Uterus (tissue), 4 donors: ENCODE results near the gene IFRD2. TPM values are rescaled to one million over a fixed set of nuclear protein-coding genes. Genes with fewer than 3 reads are reported as not detected.
A peak's percentile ranks its signal among the peaks of the same experiment; 100 is the strongest.

Source experiments
- DNase-seq, 2 donors: peaks; one replicate each; pipeline ENCODE4 v3.0.0-alpha.2; 2019 to 2020
- H3K27ac ChIP-seq, 2 donors: fragments of 200-600 bp; sonication (generic); 1 replicate in 1 of 2; 2 replicates in 1 of 2; pipeline ENCODE4 v1.5.1; 2016 to 2018
- H3K27me3 ChIP-seq, 2 donors: fragments of 200-600 bp; sonication (generic); one replicate each; pipeline ENCODE4 v1.5.1; 2018 to 2019; ENCODE audit warnings: control low read depth in 1 of 2
- H3K36me3 ChIP-seq, 2 donors: fragments of 200-600 bp; sonication (generic); one replicate each; pipeline ENCODE4 v1.5.1; 2019; ENCODE audit warnings: control low read depth in 1 of 2
- H3K4me1 ChIP-seq, 2 donors: fragments of 200-600 bp; sonication (generic); one replicate each; pipeline ENCODE4 v1.5.1; 2018 to 2019; ENCODE audit warnings: control low read depth in 1 of 2
- H3K4me3 ChIP-seq, 2 donors: fragments of 200-600 bp; sonication (generic); 1 replicate in 1 of 2; 2 replicates in 1 of 2; pipeline ENCODE4 v1.5.1; 2018 to 2019; ENCODE audit warnings: mild to moderate bottlenecking in 1 of 2
- H3K9me3 ChIP-seq, 2 donors: fragments of 200-600 bp; sonication (generic); one replicate each; pipeline ENCODE4 v1.5.1; 2019; ENCODE audit warnings: control low read depth in 1 of 2
- CTCF ChIP-seq, 4 experiments: fragments of 200-600 bp in 2 of 4; fragments of 450-650 bp in 2 of 4; sonication (generic) in 2 of 4; IDR thresholded peaks; one replicate each; pipeline ENCODE4 v1.5.1; 2016 to 2019; ENCODE audit warnings: antibody characterized with exemption in 4 of 4, mild to moderate bottlenecking in 2 of 4, moderate library complexity in 1 of 4
- POLR2A ChIP-seq, 2 donors: fragments of 450-650 bp; IDR thresholded peaks; one replicate each; pipeline ENCODE4 v1.6.1; 2016; ENCODE audit warnings: antibody characterized with exemption in 2 of 2, mild to moderate bottlenecking in 1 of 2, moderate library complexity in 1 of 2
- intact Hi-C: fragments of 100-400 bp; cut with DNase I; formaldehyde crosslinking; loops from one replicate; pipeline ENCODE4 v1.15.1; 2023; ENCODE audit warnings: low total_unique reads
- total RNA-seq, 4 donors: library from RNA; depleted of rRNA in 3 of 4; stranded (reverse); fragments of >200 nt in 3 of 4; gene quantifications; one replicate each; pipeline versions ENCODE4 v1.1.0 to v1.2.4, GENCODE V29; 2014 to 2023
- donor health status: DM: yes; HTN: yes; CAD: no.

The IFRD2 gene
- total RNA-seq, 4 donors from 2014 or later = 14.1 to 81.5 (median 25.1) TPM

- no peak for DNase-seq
- Histone ChIP-seq H3K4me1 (peaks cover 4 to 6% of the 10 kb centered on the region in 2 donors), H3K27me3 (no peaks in the 10 kb centered on the region), H3K36me3 (no peaks in the 10 kb centered on the region), H3K27ac (peak overlapping the region; percentile 94 to 99), H3K4me3 (no peak overlapping the region), H3K9me3 (no peaks in the 10 kb centered on the region)
- intact Hi-C loops = no loop called here
- TF ChIP-seq CTCF (IDR thresholded peaks at IDR 0.05) (no peak), POLR2A (IDR thresholded peaks at IDR 0.05) (no peak)
These were observed 42.3 kb upstream of the IFRD2 start for GRCh38 chr3:50334339-50335075.

GRCh38 chr3:50333744-50334328, 41.6 kb upstream of the IFRD2 start:
- TF ChIP-seq POLR2A (IDR thresholded peaks at IDR 0.05) (peak in 1 of 2 donors; percentile 25), CTCF (IDR thresholded peaks at IDR 0.05) (no peak)
- peaks cover 4% of the 10 kb centered on the region in 2 donors for H3K4me1 ChIP-seq
- intact Hi-C loops = no loop called here
- no peaks in the 10 kb centered on the region for H3K27me3 ChIP-seq
- peak in 1 of 2 donors; percentile 67 for DNase-seq
- H3K9me3 ChIP-seq = no peaks in the 10 kb centered on the region
- H3K4me3 ChIP-seq = no peak overlapping the region
- no peaks in the 10 kb centered on the region for H3K36me3 ChIP-seq
- H3K27ac ChIP-seq = peak overlapping the region; percentile 94 to 99

GRCh38 chr3:50331364-50331907, 39.2 kb upstream of the IFRD2 start:
- TF ChIP-seq POLR2A (IDR thresholded peaks at IDR 0.05) = no peak
- TF ChIP-seq CTCF (IDR thresholded peaks at IDR 0.05) = no peak
- H3K9me3 ChIP-seq = no peaks in the 10 kb centered on the region
- H3K4me3 ChIP-seq = no peak overlapping the region
- no peaks in the 10 kb centered on the region for H3K27me3 ChIP-seq
- no peaks in the 10 kb centered on the region for H3K36me3 ChIP-seq
- DNase-seq = peak in 1 of 2 donors; percentile 22
- intact Hi-C loops = no loop called here
- H3K27ac ChIP-seq = no peak overlapping the region
- H3K4me1 ChIP-seq = peaks cover 4 to 8% of the 10 kb centered on the region in 2 donors

- Histone ChIP-seq H3K36me3 (no peaks in the 10 kb centered on the region), H3K9me3 (no peaks in the 10 kb centered on the region), H3K27ac (no peak overlapping the region), H3K4me1 (peaks cover 4 to 8% of the 10 kb centered on the region in 2 donors), H3K4me3 (no peak overlapping the region), H3K27me3 (no peaks in the 10 kb centered on the region)
- peak in 1 of 2 donors; percentile 20 for DNase-seq
- intact Hi-C loops = no loop called here
- no peak for TF ChIP-seq CTCF (IDR thresholded peaks at IDR 0.05)
- TF ChIP-seq POLR2A (IDR thresholded peaks at IDR 0.05) = no peak
These were observed 38.1 kb upstream of the IFRD2 start for GRCh38 chr3:50330330-50330729.
